Measurements from ENCODE around the gene SLC49A3.

GRCh38 chr4:689723-690122 lies 772 bp upstream of the SLC49A3 start:
- no peak for TF ChIP-seq CHD2 (IDR thresholded peaks at IDR 0.05; ENCODE audit: low read length)
- TF ChIP-seq EP300 (IDR thresholded peaks at IDR 0.05; ENCODE audit: borderline replicate concordance in 1 of 2, low read depth in 2 of 2, low read length in 2 of 2): no peak
- no peak for TF ChIP-seq MAFK (IDR thresholded peaks at IDR 0.05; ENCODE audit: low read depth, low read length)
- no peak for TF ChIP-seq ATF3 (IDR thresholded peaks at IDR 0.05; ENCODE audit: insufficient read depth, low read depth, low read length)
- no peak for TF ChIP-seq ZNF274 (IDR thresholded peaks at IDR 0.05; ENCODE audit: borderline replicate concordance, extremely low read depth, low read length)
- no peak for TF ChIP-seq EGR1 (IDR thresholded peaks at IDR 0.05; ENCODE audit: borderline replicate concordance, low read depth, low read length)
- no peak for TF ChIP-seq CTCF (IDR thresholded peaks at IDR 0.05; ENCODE audit: control extremely low read depth in 1 of 3, insufficient read depth in 1 of 3, low read depth in 1 of 3, low read length in 3 of 3)
- no peak for TF ChIP-seq USF2 (IDR thresholded peaks at IDR 0.05; ENCODE audit: low read length)
- no peak for TF ChIP-seq YY1 (IDR thresholded peaks at IDR 0.05; ENCODE audit: low read depth, low read length)
- no peak for TF ChIP-seq JUND (IDR thresholded peaks at IDR 0.05; ENCODE audit: low read length)
- no peak; a peak in 1 of 3 replicates for TF ChIP-seq POLR2A (IDR thresholded peaks at IDR 0.05; ENCODE audit: control extremely low read depth in 1 of 2, low read depth in 2 of 2, low read length in 2 of 2)
- no peak for TF ChIP-seq SIN3A (conservative IDR thresholded peaks at IDR 0.05 in 1 of 2, IDR thresholded peaks at IDR 0.05 in 1 of 2; ENCODE audit: low read depth in 1 of 2, low read length in 2 of 2)
- TF ChIP-seq POU5F1 (IDR thresholded peaks at IDR 0.05; ENCODE audit: low read depth, low read length): no peak
- TF ChIP-seq CEBPB (IDR thresholded peaks at IDR 0.05; ENCODE audit: low read depth, low read length): no peak

Measured in H1 (cell line).